Stimulated activated effector memory CD8-positive, alpha-beta T cell treated with anti-CD3 and anti-CD28 coated beads, Interleukin-12 subunit alpha, Interleukin-12 subunit beta, amount 100 ng/mL, for 72 hours (primary cell): ENCODE measurements around the gene COX7A1.

ENCODE experiments used
- ATAC-seq: fragments of 150-1000 bp; cut with Tn5 transposase; 2 replicates; pipeline ENCODE4 v1.10.0; 2021
- DNase-seq, 2 donors: peaks; one replicate each; pipeline ENCODE4 v3.0.0; 2021 to 2022; ENCODE audit warnings: low spot score in 2 of 2
- H3K27ac Mint-ChIP-seq: one replicate; pipeline ENCODE4 v1.8.0; 2022; ENCODE audit warnings: mild to moderate bottlenecking, mixed read lengths
- H3K36me3 Mint-ChIP-seq: one replicate; pipeline ENCODE4 v1.8.0; 2022; ENCODE audit warnings: mild to moderate bottlenecking, mixed read lengths
- H3K4me1 Mint-ChIP-seq: one replicate; pipeline ENCODE4 v1.8.0; 2022; ENCODE audit warnings: mixed read lengths
- H3K4me3 Mint-ChIP-seq: one replicate; pipeline ENCODE4 v1.8.0; 2022; ENCODE audit warnings: mild to moderate bottlenecking, mixed read lengths
- H3K9me3 Mint-ChIP-seq: one replicate; pipeline ENCODE4 v1.8.0; 2022; ENCODE audit warnings: mixed read lengths

Gene COX7A1

GRCh38 chr19:36128392-36128736 lies 23.9 kb downstream of the COX7A1 start:
- Mint-ChIP-seq H3K4me1 (peaks cover 35% of the 10 kb centered on the region), H3K27ac (peak overlapping the region; percentile 93), H3K4me3 (peak overlapping the region; percentile 84), H3K9me3 (no peaks in the 10 kb centered on the region), H3K36me3 (peaks cover 45% of the 10 kb centered on the region)
- DNase-seq = no peak
- no peak for ATAC-seq

GRCh38 chr19:36125557-36125956 lies 26.7 kb downstream of the COX7A1 start:
- Mint-ChIP-seq H3K4me3 (no peak overlapping the region), H3K4me1 (peaks cover 20% of the 10 kb centered on the region), H3K27ac (peak overlapping the region; percentile 86), H3K36me3 (peaks cover 73% of the 10 kb centered on the region), H3K9me3 (no peaks in the 10 kb centered on the region)
- no peak for ATAC-seq
- no peak for DNase-seq

- ATAC-seq (no peak), DNase-seq (no peak)
- Mint-ChIP-seq H3K27ac (no peak overlapping the region), H3K9me3 (no peaks in the 10 kb centered on the region), H3K4me3 (no peak overlapping the region), H3K4me1 (peaks cover 29% of the 10 kb centered on the region), H3K36me3 (peaks cover 97% of the 10 kb centered on the region)
Observed at GRCh38 chr19:36121486-36122124, 30.6 kb downstream of the COX7A1 start.

GRCh38 chr19:36120984-36121358 lies 31.3 kb downstream of the COX7A1 start:
- H3K4me1 Mint-ChIP-seq = peaks cover 35% of the 10 kb centered on the region
- no peak overlapping the region for H3K4me3 Mint-ChIP-seq
- ATAC-seq (no peak), DNase-seq (no peak)
- no peak overlapping the region for H3K27ac Mint-ChIP-seq
- H3K36me3 Mint-ChIP-seq = peaks cover 97% of the 10 kb centered on the region
- H3K9me3 Mint-ChIP-seq = no peaks in the 10 kb centered on the region

GRCh38 chr19:36120092-36120983 lies 31.9 kb downstream of the COX7A1 start:
- DNase-seq = no peak
- Mint-ChIP-seq H3K36me3 (peaks cover 95% of the 10 kb centered on the region), H3K4me1 (peaks cover 30% of the 10 kb centered on the region), H3K4me3 (no peak overlapping the region), H3K9me3 (no peaks in the 10 kb centered on the region), H3K27ac (peak overlapping the region; percentile 63)
- no peak for ATAC-seq

- Mint-ChIP-seq H3K27ac (peak overlapping the region; percentile 99), H3K4me3 (peak overlapping the region; percentile 97), H3K36me3 (peaks cover 93% of the 10 kb centered on the region), H3K9me3 (no peaks in the 10 kb centered on the region), H3K4me1 (peaks cover 57% of the 10 kb centered on the region)
- no peak for ATAC-seq
- DNase-seq = no peak
Observed at GRCh38 chr19:36116344-36116637, 36.0 kb downstream of the COX7A1 start.

GRCh38 chr19:36115453-36116343 lies 36.5 kb downstream of the COX7A1 start, which contains the start of gene TBCB:
Gene TBCB (plus strand): TSS chr19:36115468. CDS start chr19:36115561, 93 bp downstream.
- peaks cover 57% of the 10 kb centered on the region for H3K4me1 Mint-ChIP-seq
- ATAC-seq (peak; percentile 70), DNase-seq (no peak)
- H3K36me3 Mint-ChIP-seq = peaks cover 87% of the 10 kb centered on the region
- H3K9me3 Mint-ChIP-seq = no peaks in the 10 kb centered on the region
- H3K27ac Mint-ChIP-seq = peak within 1 kb of the TSS; percentile 99
- H3K4me3 Mint-ChIP-seq = peak within 1 kb of the TSS; percentile 97

GRCh38 chr19:36114721-36115452 lies 37.4 kb downstream of the COX7A1 start, which contains the start of gene POLR2I:
Gene POLR2I (minus strand): TSS chr19:36114875. CDS start chr19:36114856, 19 bp downstream.
- DNase-seq (peak; percentile 92 to 98), ATAC-seq (peak; percentile 91)
- Mint-ChIP-seq H3K27ac (peak within 1 kb of the TSS; percentile 99), H3K4me3 (peak within 1 kb of the TSS; percentile 97), H3K9me3 (no peaks in the 10 kb centered on the region), H3K4me1 (peaks cover 52% of the 10 kb centered on the region), H3K36me3 (peaks cover 79% of the 10 kb centered on the region)

- ATAC-seq = no peak
- H3K4me1 Mint-ChIP-seq = peaks cover 50% of the 10 kb centered on the region
- peak overlapping the region; percentile 99 for H3K27ac Mint-ChIP-seq
- H3K36me3 Mint-ChIP-seq = peaks cover 73% of the 10 kb centered on the region
- H3K4me3 Mint-ChIP-seq = peak overlapping the region; percentile 97
- H3K9me3 Mint-ChIP-seq = no peaks in the 10 kb centered on the region
- DNase-seq = peak; percentile 21 to 65
Observed at GRCh38 chr19:36113894-36114720, 38.1 kb downstream of the COX7A1 start.

GRCh38 chr19:36113425-36113824 lies 38.8 kb downstream of the COX7A1 start:
- no peak for DNase-seq
- peaks cover 50% of the 10 kb centered on the region for H3K4me1 Mint-ChIP-seq
- H3K27ac Mint-ChIP-seq = peak overlapping the region; percentile 99
- H3K36me3 Mint-ChIP-seq = peaks cover 69% of the 10 kb centered on the region
- no peaks in the 10 kb centered on the region for H3K9me3 Mint-ChIP-seq
- peak overlapping the region; percentile 97 for H3K4me3 Mint-ChIP-seq
- no peak for ATAC-seq

- Mint-ChIP-seq H3K4me3 (peak overlapping the region; percentile 97), H3K27ac (peak overlapping the region; percentile 63), H3K36me3 (peaks cover 62% of the 10 kb centered on the region), H3K9me3 (no peaks in the 10 kb centered on the region), H3K4me1 (peaks cover 43% of the 10 kb centered on the region)
- no peak for DNase-seq
- ATAC-seq = no peak
Observed at GRCh38 chr19:36112678-36113077, 39.6 kb downstream of the COX7A1 start.

GRCh38 chr19:36111200-36111539 lies 41.1 kb downstream of the COX7A1 start:
- ATAC-seq (no peak), DNase-seq (no peak)
- Mint-ChIP-seq H3K9me3 (no peaks in the 10 kb centered on the region), H3K4me3 (no peak overlapping the region), H3K4me1 (peaks cover 31% of the 10 kb centered on the region), H3K27ac (peak overlapping the region; percentile 53), H3K36me3 (peaks cover 60% of the 10 kb centered on the region)

GRCh38 chr19:36110487-36111199 lies 41.6 kb downstream of the COX7A1 start, which contains the start of gene OVOL3:
Gene OVOL3 (plus strand): TSS chr19:36111143. CDS start chr19:36111203, 60 bp downstream.
- no peaks in the 10 kb centered on the region for H3K9me3 Mint-ChIP-seq
- no peak within 1 kb of the TSS for H3K4me3 Mint-ChIP-seq
- H3K36me3 Mint-ChIP-seq = peaks cover 57% of the 10 kb centered on the region
- ATAC-seq (no peak), DNase-seq (no peak)
- H3K4me1 Mint-ChIP-seq = peaks cover 27% of the 10 kb centered on the region
- H3K27ac Mint-ChIP-seq = peak within 1 kb of the TSS; percentile 53
